Loucy (cell line): ENCODE measurements around the gene ORC4.

Source experiments
- H2AFZ ChIP-seq: fragments of 200-600 bp; sonication (generic); 2 replicates; pipeline ENCODE4 v1.6.0; 2016; ENCODE audit warnings: antibody characterized with exemption, mild to moderate bottlenecking, low read length, moderate library complexity
- H3F3A ChIP-seq: fragments of 200-600 bp; 2 replicates; pipeline ENCODE4 v1.6.0; 2016; ENCODE audit warnings: antibody characterized with exemption, low read depth, mild to moderate bottlenecking
- H3K27me3 ChIP-seq: fragments of 200-600 bp; sonication (generic); 2 replicates; pipeline ENCODE4 v1.6.1; 2014; ENCODE audit warnings: low read length, mild to moderate bottlenecking; ENCODE audit not compliant: insufficient read depth, poor library complexity, severe bottlenecking
- H3K36me3 ChIP-seq: fragments of 200-600 bp; sonication (generic); 2 replicates; pipeline ENCODE4 v1.6.1; 2016; ENCODE audit warnings: low read length; ENCODE audit not compliant: insufficient read depth
- H3K4me1 ChIP-seq: fragments of 200-600 bp; sonication (generic); 2 replicates; pipeline ENCODE4 v1.5.1; 2014; ENCODE audit warnings: low read length, mild to moderate bottlenecking; ENCODE audit not compliant: insufficient read depth, poor library complexity, severe bottlenecking
- H3K4me2 ChIP-seq: fragments of 200-600 bp; sonication (generic); 2 replicates; pipeline ENCODE4 v1.6.0; 2014; ENCODE audit warnings: antibody characterized with exemption, low read length, low read depth, mild to moderate bottlenecking; ENCODE audit not compliant: poor library complexity, severe bottlenecking
- H3K4me3 ChIP-seq: fragments of 200-600 bp; sonication (generic); 2 replicates; pipeline ENCODE4 v1.5.1; 2014; ENCODE audit warnings: low read length, mild to moderate bottlenecking, mixed read lengths; ENCODE audit not compliant: poor library complexity, severe bottlenecking
- H3K79me2 ChIP-seq: fragments of 200-600 bp; sonication (generic); 2 replicates; pipeline ENCODE4 v1.6.1; 2014; ENCODE audit warnings: low read length; ENCODE audit not compliant: insufficient read depth
- H3K9ac ChIP-seq: fragments of 200-600 bp; sonication (generic); 2 replicates; pipeline ENCODE4 v1.6.0; 2014; ENCODE audit warnings: mild to moderate bottlenecking, low read depth, low read length, moderate library complexity; ENCODE audit not compliant: poor library complexity, severe bottlenecking
- H3K9me2 ChIP-seq: fragments of 200-600 bp; sonication (generic); replicated peaks from 2 replicates; pipeline ENCODE4 v1.6.1; 2016; ENCODE audit warnings: low read depth, low read length, mixed read lengths
- H3K9me3 ChIP-seq: fragments of 200-600 bp; sonication (generic); 2 replicates; pipeline ENCODE4 v1.6.1; 2014; ENCODE audit warnings: mild to moderate bottlenecking, antibody characterized with exemption, low read length, low read depth; ENCODE audit not compliant: insufficient read depth
- H4K20me1 ChIP-seq: fragments of 200-600 bp; sonication (generic); 2 replicates; pipeline ENCODE4 v1.6.0; 2014; ENCODE audit warnings: antibody characterized with exemption, low read length, mild to moderate bottlenecking; ENCODE audit not compliant: insufficient read depth, poor library complexity, severe bottlenecking
- EZH2phosphoT487 ChIP-seq: fragments of 200-600 bp; IDR thresholded peaks from 2 replicates; pipeline ENCODE4 v1.6.1; 2018; ENCODE audit warnings: antibody characterized with exemption, mild to moderate bottlenecking, moderate library complexity, borderline replicate concordance
- TF ChIP-seq, protein P1 (sequence below): fragments of 200-600 bp; sonication (generic); conservative IDR thresholded peaks from 2 replicates; pipeline ENCODE4 v1.5.1; 2014; ENCODE audit warnings: mild to moderate bottlenecking, antibody characterized with exemption, low read length

ORC4 gene

DNA sequence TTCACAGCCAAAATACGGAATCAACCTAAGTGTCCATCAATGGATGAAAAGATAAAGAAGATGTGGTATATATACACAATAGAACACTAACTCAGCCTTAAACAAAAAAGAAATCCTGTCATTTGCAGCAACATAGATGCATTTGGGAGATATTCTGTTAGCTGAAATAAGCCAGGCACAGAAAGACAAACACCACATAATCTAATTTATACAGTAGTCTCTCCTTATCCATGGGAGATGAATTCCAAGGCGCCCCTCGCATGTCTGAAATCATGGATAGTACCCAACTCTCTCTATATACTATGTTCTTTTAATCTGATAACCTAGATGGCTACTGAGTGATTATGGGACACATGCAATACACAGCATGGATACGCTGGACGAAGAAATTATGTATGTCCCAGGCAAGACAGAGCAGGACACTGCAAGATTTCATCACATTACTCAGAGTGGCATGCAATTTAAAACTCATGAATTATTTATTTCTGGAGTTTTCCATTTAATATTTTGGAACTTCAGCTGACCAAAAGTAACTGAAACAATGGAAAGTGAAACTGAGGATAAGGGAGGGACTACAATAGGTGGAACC is 39.5 kb downstream of the ORC4 start:
- peaks cover 5% of the 10 kb centered on the region; the same call in 1 of the 2 replicates for H3K36me3 ChIP-seq
- no peak overlapping the region for H3K9ac ChIP-seq
- no peak overlapping the region for H2AFZ ChIP-seq
- peaks cover 73% of the 10 kb centered on the region for H3K79me2 ChIP-seq
- peaks cover 2% of the 10 kb centered on the region for H4K20me1 ChIP-seq
- H3K9me2 ChIP-seq = no peaks in the 10 kb centered on the region
- H3K4me3 ChIP-seq = no peak overlapping the region
- H3K4me2 ChIP-seq = no peak overlapping the region
- H3F3A ChIP-seq = no peaks in the 10 kb centered on the region
- H3K4me1 ChIP-seq = no peaks in the 10 kb centered on the region
- H3K27me3 ChIP-seq = no peaks in the 10 kb centered on the region
- no peak for TF ChIP-seq EZH2phosphoT487
- TF ChIP-seq, protein P1, sequence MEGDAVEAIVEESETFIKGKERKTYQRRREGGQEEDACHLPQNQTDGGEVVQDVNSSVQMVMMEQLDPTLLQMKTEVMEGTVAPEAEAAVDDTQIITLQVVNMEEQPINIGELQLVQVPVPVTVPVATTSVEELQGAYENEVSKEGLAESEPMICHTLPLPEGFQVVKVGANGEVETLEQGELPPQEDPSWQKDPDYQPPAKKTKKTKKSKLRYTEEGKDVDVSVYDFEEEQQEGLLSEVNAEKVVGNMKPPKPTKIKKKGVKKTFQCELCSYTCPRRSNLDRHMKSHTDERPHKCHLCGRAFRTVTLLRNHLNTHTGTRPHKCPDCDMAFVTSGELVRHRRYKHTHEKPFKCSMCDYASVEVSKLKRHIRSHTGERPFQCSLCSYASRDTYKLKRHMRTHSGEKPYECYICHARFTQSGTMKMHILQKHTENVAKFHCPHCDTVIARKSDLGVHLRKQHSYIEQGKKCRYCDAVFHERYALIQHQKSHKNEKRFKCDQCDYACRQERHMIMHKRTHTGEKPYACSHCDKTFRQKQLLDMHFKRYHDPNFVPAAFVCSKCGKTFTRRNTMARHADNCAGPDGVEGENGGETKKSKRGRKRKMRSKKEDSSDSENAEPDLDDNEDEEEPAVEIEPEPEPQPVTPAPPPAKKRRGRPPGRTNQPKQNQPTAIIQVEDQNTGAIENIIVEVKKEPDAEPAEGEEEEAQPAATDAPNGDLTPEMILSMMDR = no peak
- no peaks in the 10 kb centered on the region for H3K9me3 ChIP-seq

GRCh38 chr2:147977679-147978078 is 42.9 kb downstream of the ORC4 start:
- no peaks in the 10 kb centered on the region for H3K9me2 ChIP-seq
- no peak overlapping the region for H3K4me2 ChIP-seq
- no peaks in the 10 kb centered on the region for H3K9me3 ChIP-seq
- peaks cover 10% of the 10 kb centered on the region for H3K36me3 ChIP-seq
- H3F3A ChIP-seq = no peaks in the 10 kb centered on the region
- no peaks in the 10 kb centered on the region for H3K4me1 ChIP-seq
- H3K4me3 ChIP-seq = no peak overlapping the region
- H2AFZ ChIP-seq = no peak overlapping the region
- H3K9ac ChIP-seq = no peak overlapping the region
- H3K27me3 ChIP-seq = no peaks in the 10 kb centered on the region
- peaks cover 44% of the 10 kb centered on the region for H3K79me2 ChIP-seq
- H4K20me1 ChIP-seq = no peaks in the 10 kb centered on the region
- TF ChIP-seq, protein P1 = no peak
- TF ChIP-seq EZH2phosphoT487 = no peak

DNA sequence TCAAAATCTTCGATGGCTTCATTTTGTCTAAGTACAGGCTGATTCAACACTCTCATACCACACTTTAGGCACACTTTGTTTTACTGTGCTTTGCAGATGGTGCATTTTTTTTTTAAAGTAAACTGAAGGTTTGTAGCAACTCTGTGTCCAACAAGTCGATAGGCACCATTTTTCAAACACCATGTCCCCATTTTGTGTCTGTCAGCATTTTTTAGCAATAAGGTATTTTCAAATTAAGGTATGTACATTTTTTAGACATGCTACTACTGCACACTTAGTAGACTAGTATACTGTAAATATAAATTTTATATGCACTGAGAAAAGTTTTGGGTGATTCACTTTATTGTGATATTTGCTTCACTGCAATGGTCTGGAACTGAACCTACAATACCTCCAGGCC is 44.4 kb downstream of the ORC4 start:
- Histone ChIP-seq H3K4me2 (no peak overlapping the region), H3F3A (no peaks in the 10 kb centered on the region), H3K9ac (no peak overlapping the region), H3K4me3 (no peak overlapping the region), H4K20me1 (no peaks in the 10 kb centered on the region), H3K4me1 (no peaks in the 10 kb centered on the region), H3K27me3 (no peaks in the 10 kb centered on the region), H2AFZ (no peak overlapping the region), H3K9me2 (no peaks in the 10 kb centered on the region), H3K36me3 (peaks cover 18% of the 10 kb centered on the region), H3K79me2 (peaks cover 35% of the 10 kb centered on the region), H3K9me3 (no peaks in the 10 kb centered on the region)
- TF ChIP-seq, protein P1 = no peak
- no peak for TF ChIP-seq EZH2phosphoT487
